ENCODE measurements around the gene KLK10. TPM values are rescaled to one million over a fixed set of nuclear protein-coding genes. Genes with fewer than 3 reads are reported as not detected.

Gene KLK10
- polyA plus RNA-seq, 1 experiment: not detected

GRCh38 chr19:51010066-51010795, 9.3 kb downstream of the KLK10 start:
- DNase-seq (ENCODE audit: low read depth, low spot score): no peak
- POLR2A ChIA-PET: no interaction called here
- no peak overlapping the region for H3K4me3 ChIP-seq (ENCODE audit: low read depth, low read length)
- TF ChIP-seq, protein P1, sequence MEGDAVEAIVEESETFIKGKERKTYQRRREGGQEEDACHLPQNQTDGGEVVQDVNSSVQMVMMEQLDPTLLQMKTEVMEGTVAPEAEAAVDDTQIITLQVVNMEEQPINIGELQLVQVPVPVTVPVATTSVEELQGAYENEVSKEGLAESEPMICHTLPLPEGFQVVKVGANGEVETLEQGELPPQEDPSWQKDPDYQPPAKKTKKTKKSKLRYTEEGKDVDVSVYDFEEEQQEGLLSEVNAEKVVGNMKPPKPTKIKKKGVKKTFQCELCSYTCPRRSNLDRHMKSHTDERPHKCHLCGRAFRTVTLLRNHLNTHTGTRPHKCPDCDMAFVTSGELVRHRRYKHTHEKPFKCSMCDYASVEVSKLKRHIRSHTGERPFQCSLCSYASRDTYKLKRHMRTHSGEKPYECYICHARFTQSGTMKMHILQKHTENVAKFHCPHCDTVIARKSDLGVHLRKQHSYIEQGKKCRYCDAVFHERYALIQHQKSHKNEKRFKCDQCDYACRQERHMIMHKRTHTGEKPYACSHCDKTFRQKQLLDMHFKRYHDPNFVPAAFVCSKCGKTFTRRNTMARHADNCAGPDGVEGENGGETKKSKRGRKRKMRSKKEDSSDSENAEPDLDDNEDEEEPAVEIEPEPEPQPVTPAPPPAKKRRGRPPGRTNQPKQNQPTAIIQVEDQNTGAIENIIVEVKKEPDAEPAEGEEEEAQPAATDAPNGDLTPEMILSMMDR (IDR thresholded peaks at IDR 0.05; ENCODE audit: low read depth, low read length): no peak
- no peaks in the 10 kb centered on the region; the same call in 1 of the 2 replicates for H3K9me3 ChIP-seq (ENCODE audit: control insufficient read depth, insufficient read depth, low read length)
- CTCF ChIA-PET: interaction anchor here (1.6 kb wide), 1 partner anchor 11 kb away, joined by 6 read pairs; no protein-coding TSS in a partner anchor
- H3K27me3 ChIP-seq (ENCODE audit: control insufficient read depth, insufficient read depth, low read length): no peaks in the 10 kb centered on the region
- H3K27ac ChIP-seq (ENCODE audit: low read depth, low read length): no peak overlapping the region

DNA sequence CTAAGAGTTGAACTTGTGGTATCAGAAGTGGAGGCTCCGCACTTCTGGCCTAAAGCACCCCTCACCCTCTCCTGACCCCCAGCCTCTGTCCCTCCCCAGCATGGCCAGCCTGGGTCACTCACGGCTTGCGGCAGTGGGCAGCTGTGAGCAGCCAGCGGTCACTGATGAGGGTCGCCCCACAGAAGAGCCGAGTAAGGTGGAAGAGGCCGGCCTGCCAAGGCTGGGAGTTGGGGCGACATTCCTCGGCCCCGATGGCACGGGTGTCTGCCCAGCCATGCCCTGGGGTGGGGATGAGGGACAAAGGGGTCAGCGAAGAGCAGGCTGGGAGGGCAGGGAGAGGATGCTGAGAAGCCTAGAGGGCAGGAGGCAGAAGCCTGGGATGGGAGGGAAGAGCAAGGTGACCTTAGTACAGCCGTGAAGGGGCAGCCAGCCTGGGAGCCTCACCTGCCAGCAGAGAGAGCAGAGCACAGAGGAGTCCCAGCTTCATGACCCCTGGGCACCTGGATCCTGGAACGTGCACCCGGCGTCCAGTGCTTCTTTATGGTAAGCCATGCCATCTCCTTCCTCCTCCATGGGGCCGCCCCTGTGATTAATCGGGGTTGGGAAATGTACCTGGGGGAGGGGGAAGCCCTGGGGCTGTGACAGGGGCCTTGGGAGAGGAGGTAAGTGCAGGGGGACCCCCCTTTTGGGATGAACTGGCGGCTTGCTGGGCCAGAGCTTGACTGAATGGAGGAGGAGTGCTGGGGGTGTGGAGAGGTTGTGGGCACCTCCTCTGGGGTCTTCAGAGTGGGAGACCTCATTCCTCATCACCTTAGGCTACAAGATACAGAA, 10.2 kb downstream of the KLK10 start:
- ChIA-PET CTCF (no interaction called here), POLR2A (no interaction called here)
- TF ChIP-seq, protein P1 (IDR thresholded peaks at IDR 0.05; ENCODE audit: low read depth, low read length): no peak
- H3K27me3 ChIP-seq (ENCODE audit: control insufficient read depth, insufficient read depth, low read length): no peaks in the 10 kb centered on the region
- no peaks in the 10 kb centered on the region; the same call in 1 of the 2 replicates for H3K9me3 ChIP-seq (ENCODE audit: control insufficient read depth, insufficient read depth, low read length)
- no peak for DNase-seq (ENCODE audit: low read depth, low spot score)
- H3K4me3 ChIP-seq (ENCODE audit: low read depth, low read length): no peak overlapping the region
- no peak overlapping the region for H3K27ac ChIP-seq (ENCODE audit: low read depth, low read length)

- Histone ChIP-seq H3K4me3 (ENCODE audit: low read depth, low read length) (no peak overlapping the region), H3K27me3 (ENCODE audit: control insufficient read depth, insufficient read depth, low read length) (no peaks in the 10 kb centered on the region), H3K27ac (ENCODE audit: low read depth, low read length) (no peak overlapping the region), H3K9me3 (ENCODE audit: control insufficient read depth, insufficient read depth, low read length) (peaks cover 6% of the 10 kb centered on the region)
- POLR2A ChIA-PET: no interaction called here
- DNase-seq (ENCODE audit: low read depth, low spot score): no peak
- TF ChIP-seq, protein P1 (IDR thresholded peaks at IDR 0.05; ENCODE audit: low read depth, low read length): no peak
- CTCF ChIA-PET: interaction anchor here (1.2 kb wide), 1 partner anchor 10 kb away, joined by 4 read pairs; no protein-coding TSS in a partner anchor
Observed at GRCh38 chr19:51007488-51007887, 12.0 kb downstream of the KLK10 start.

GRCh38 chr19:51006406-51006805, 13.1 kb downstream of the KLK10 start:
- H3K27ac ChIP-seq (ENCODE audit: low read depth, low read length): no peak overlapping the region
- H3K27me3 ChIP-seq (ENCODE audit: control insufficient read depth, insufficient read depth, low read length): no peaks in the 10 kb centered on the region
- H3K9me3 ChIP-seq (ENCODE audit: control insufficient read depth, insufficient read depth, low read length): peaks cover 11% of the 10 kb centered on the region
- H3K4me3 ChIP-seq (ENCODE audit: low read depth, low read length): no peak overlapping the region
- TF ChIP-seq, protein P1 (IDR thresholded peaks at IDR 0.05; ENCODE audit: low read depth, low read length): no peak
- CTCF ChIA-PET: no interaction called here
- no peak for DNase-seq (ENCODE audit: low read depth, low spot score)
- POLR2A ChIA-PET: no interaction called here

GRCh38 chr19:51005248-51005647, 14.3 kb downstream of the KLK10 start:
- Histone ChIP-seq H3K27me3 (ENCODE audit: control insufficient read depth, insufficient read depth, low read length) (no peaks in the 10 kb centered on the region), H3K9me3 (ENCODE audit: control insufficient read depth, insufficient read depth, low read length) (peaks cover 21% of the 10 kb centered on the region), H3K4me3 (ENCODE audit: low read depth, low read length) (no peak overlapping the region), H3K27ac (ENCODE audit: low read depth, low read length) (no peak overlapping the region)
- ChIA-PET CTCF (no interaction called here), POLR2A (no interaction called here)
- no peak for DNase-seq (ENCODE audit: low read depth, low spot score)
- TF ChIP-seq, protein P1 (IDR thresholded peaks at IDR 0.05; ENCODE audit: low read depth, low read length): no peak
